Stimulated activated CD8-positive, alpha-beta memory T cell treated with anti-CD3 and anti-CD28 coated beads, Interleukin-2, amount 100 ng/mL, for 1 hour (primary cell): ENCODE measurements around the gene DLGAP1.
"Not testable (repeated sequence)": the region's sequence is repeated elsewhere in the genome, so short reads cannot be mapped to it uniquely, and the experiment has no call there.

Experiments
- DNase-seq, 2 donors: peaks; one replicate each; pipeline ENCODE4 v3.0.0-alpha.2; 2020; ENCODE audit warnings: low read depth in 2 of 2

DLGAP1 gene

DNA sequence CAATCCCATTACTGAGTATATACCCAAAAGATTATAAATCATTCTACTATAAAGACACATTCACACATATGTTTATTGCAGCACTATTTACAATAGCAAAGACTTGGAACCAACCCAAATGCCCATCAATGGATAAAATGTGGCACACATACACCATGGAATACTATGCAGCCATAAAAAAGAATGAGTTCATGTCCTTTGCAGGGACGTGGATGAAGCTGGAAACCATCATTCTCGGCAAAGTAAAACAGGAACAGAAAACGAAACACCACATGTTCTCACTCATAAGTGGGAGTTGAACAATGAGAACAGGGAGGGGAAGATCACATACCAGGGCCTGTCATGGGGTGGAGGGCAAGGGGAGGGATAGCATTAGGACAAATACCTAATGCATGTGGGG, 167.8 kb downstream of the DLGAP1 start:
- not testable (repeated sequence) for DNase-seq

DNA sequence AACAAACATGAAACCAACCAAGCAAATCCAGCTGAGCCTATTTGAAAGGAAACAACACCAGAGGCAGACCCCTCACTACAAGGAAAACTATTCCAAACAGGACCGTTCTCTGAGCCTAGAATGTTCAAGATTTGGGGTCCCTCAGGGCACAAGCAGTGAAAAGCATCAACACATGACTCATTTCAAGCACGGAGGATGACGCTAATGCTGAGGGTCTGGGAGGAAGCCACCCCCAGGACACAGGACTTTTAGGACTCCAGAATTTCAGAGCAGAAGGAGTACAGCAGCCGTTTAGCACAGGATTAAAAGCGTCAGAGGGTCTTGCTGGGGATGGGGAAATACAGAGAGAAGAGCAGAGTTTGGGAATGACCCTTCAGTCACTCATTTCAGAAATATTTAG, 168.9 kb downstream of the DLGAP1 start:
- no peak for DNase-seq

DNA sequence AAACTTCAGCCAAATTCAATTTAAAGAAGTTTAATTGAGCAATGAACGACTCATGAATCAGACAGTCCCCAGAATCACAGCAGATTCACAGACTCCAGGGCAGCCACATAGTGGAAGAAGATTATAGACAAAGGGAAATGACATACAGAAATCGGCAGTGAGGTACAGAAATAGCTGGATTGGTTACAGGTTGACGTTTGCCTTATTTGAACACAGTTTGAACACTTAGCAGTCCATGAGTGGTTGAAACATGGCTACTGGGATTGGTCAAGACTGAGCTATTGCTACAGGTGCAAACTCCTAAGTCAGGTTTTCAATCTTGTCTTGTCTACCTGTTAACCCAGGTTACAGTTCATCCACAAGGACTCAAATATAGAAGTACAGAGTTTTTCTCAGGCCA, 169.6 kb downstream of the DLGAP1 start:
- no peak for DNase-seq

DNA sequence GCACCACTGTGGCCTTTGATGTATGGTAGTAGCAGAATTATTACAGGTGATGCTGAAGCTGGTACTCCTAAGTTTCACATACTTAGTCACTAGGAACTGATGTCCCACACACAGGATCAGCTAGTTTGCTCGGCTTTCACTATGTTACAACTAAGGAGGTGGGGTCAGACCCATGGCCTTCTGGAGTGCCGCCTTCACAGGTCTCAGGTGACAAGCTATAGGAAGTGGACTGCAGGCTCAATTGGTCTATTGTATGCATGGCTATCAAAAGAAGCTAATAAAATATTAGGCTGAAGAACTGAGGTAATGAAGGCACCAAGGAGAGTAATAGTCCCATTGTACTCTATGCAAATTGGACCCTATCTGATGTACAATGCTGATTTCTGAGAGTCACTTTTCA, 170.6 kb downstream of the DLGAP1 start:
- no peak for DNase-seq

DNA sequence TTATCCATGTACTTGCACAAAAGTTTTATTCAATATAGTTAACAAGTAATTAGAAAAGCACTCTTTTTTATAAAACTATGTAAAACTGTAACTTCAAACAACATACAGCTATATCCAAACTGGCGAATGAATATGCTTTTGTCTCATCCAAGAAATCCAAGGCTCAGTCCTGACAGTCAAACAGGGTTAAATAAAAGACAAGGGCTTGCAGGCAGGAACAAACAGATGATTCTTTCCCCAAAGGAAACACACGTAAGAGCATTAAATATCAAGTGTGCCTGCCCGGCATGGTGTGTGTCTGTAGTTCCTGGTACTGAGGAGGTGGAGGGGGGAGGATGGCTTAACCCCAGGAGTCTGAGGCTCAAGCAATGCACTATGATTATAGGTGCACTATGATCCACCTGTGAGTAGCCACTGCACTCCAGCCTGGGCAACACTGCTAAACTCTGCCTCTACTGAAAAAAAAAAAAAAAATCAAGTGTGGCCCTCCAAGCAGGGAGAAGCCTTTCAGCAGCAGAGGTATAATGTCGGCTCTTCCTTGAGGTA, 171.3 kb downstream of the DLGAP1 start:
- no peak for DNase-seq

DNA sequence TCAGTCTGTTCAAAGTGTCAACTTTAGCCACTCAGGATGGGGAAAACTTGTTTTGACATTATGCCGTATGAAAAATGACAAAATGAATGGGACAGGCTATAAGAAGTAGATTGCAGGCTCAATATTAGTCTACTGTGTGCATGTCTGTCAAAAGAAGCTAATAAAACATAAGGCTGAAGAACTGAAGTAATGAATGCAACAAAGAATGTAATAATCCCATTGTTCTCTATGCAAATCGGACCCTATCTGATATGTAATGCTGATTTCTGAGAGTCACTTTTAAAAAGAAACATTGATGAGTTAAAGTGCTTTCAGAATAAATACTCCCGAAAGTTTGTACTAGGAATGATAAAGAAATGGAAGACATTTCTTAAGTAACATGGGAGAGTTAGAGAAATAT, 172.2 kb downstream of the DLGAP1 start:
- no peak for DNase-seq

DNA sequence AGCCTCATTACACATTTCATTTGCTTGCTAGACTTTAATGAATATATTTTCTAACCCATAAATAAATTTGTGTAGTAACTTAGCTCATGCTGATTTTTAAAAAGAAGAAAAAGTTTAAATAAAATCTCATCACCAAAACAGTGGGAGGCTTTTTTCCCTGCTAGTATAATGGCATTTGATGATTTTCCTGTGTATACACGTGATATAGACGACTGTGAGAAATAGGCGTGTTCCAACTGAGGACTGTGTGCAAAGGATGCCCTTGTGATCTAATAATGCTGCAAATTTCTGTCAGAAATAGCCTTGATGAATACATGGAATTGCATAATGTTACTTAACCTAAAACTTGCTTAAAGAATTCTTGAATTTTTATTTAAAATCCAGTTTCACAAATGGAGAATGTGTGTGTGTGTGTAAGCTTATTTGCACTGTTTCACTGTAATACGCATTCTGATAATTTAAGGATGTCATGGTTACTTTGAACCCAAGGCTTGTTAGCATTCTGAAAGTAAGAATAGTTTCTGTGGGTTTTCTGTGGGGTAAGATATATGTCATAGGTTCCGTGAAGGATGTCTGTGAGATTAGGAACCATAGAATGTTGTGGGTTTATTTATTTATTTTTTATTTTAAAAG, 178.0 kb downstream of the DLGAP1 start:
- no peak for DNase-seq

DNA sequence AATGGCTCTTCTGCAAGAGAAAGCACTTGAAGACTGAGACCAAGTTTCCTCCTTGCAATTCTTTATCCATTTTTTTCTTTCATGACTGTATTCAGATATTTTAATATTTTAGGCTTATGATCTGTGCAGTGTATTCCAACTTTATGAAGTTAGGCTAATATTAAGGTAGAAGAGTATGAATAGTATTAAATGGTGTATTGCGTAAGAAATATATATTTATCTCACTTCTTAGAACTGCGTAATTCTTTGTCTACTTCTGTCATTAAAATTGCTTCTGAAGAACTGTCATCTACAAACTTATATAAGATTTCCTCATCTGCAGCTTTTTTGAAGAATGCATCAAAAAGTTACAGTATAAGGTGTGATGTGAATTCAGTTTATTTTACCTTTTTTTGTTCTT, 183.2 kb downstream of the DLGAP1 start:
- DNase-seq: no peak

DNA sequence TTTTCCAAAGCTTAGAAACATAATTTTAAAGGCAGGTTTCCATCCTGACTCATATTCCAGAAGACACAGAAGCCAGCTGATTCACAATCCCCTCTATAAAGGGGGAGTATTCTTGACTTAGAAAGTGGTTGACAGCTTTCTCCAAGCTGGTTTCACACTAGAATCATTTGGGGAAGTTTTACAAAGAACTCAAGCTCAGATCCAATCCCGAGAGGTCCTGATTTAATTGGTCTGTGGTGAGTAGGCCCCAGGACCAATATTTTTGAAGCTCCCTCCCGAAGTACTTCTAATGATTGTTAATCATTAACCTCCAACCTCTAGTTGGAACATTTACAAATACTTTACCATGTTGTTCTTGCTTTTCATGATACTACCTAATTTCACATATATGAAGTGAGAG, 184.1 kb downstream of the DLGAP1 start:
- no peak for DNase-seq

DNA sequence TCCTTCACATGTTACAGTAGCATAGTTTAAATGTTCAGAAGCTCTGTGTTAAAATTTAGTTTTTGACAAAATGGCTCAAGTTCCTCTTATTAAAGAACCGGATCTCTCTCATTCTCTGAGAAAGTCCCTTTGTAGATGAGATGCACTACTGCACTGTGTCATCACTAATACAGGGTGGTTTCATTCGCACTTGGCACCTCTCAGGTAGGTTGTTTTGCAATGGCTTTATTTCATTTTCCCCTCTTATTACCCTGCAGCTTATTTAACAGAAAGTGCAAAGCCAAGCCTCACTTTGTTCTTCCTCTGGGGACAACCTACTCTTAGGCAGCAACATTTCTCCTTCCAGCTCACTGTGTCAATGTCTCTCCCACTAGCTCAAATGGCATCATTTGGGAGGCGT, 185.1 kb downstream of the DLGAP1 start:
- no peak for DNase-seq

DNA sequence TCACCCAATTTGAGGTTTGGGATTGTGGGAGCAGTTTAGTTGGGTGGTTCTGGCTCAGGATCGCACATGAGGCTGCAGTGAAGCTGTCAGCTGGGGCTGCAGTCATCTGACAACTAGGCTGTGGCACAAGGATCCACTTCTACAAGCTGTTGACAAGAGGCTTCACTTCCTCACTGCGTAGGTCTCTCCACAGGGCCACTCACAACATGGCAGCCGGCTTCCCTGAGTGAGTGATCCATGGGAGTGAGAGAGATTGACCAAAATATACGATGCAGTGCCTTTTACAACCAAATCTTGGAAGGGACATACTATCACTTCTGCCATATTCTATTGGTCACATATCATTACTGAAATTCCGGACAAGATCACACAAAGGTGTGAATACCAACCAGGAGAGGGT, 187.5 kb downstream of the DLGAP1 start:
- DNase-seq: no peak

DNA sequence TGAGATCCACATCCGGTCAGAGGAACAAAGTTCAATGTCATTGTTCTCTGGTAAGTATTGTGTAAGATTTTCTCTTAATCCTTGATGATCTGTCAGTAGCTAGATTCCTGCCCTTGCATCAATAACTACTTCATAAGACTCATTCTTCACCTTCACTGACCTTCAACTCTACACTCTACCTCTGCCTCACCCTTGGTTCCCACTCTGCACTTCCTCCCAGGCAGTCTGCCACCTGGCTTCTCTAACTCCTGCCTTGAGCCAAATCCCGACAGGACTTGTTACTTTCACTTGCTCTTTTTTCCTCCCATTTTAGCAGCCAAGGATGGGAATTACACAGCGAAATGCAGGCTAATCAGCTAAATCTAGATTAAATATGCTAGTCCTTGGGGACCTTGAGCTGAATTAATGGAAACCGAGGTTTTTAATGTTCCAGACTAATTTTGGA, 190.7 kb downstream of the DLGAP1 start:
- DNase-seq: no peak

DNA sequence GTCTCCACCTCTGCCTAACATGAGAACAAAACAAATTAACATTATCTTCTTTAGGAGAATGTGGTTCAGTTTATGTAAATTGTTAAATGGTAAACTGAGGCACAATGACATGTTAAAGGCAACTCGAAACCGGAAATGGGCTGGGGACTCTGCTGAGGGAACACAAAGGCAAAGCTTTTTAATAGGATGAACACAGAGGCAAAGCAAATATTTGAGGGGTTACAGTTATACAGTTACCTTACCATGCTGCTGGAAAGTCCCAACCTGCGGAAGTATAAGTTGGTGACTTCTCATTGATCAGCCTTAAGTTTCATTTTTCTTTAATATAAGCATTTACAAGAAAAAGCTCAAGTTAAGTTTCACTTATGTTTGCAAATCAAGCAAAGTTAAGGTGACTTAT, 195.0 kb downstream of the DLGAP1 start:
- DNase-seq: no peak

DNA sequence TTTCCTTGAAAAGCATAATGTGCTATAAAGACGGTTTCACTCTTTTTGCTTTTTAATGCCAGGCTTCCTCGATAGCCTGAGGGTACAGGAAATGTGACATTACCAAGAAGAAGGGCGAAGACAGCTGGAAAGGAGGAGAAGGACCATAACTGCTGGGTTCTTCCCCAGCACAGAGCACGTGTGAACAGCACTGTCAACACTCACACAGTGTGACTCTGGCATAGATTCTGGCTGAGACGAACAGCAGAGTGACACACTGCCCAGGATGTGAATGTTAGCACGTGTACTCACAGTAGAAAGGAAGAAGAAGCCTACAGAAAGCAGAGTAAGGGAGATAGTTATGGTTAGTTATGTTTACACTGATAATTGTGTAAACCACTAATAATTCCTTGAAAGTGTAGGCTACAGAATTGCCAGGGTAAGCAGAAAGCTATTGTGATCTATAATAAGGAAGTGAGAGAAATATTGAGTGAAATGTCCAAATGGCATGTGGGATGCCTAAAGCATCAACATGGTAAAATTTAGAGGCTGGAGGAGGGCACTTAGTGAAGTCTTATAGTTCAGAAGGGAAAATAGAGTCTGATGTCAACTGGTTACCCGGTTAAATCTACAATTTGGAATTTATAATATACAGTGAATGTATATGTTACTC, 198.2 kb downstream of the DLGAP1 start:
- DNase-seq: no peak

DNA sequence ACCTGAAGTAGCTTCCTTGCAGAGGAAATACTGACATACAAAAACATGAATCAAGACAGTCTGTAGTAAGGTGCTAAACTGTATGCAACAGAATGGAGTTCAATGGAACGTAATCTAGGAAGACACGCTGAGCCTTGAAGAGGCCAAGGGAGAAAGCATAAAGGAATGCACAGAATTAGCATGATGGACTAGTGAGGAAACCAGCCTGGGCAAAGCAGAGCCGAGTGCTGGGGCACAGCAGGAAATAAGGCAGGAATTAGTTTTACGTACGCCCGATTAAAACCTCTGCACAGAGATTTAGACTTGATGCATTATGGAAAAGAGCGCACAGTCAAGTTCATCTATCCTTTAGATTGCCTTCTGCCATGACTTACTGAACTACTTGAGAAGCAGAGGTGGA, 200.3 kb downstream of the DLGAP1 start:
- no peak for DNase-seq

DNA sequence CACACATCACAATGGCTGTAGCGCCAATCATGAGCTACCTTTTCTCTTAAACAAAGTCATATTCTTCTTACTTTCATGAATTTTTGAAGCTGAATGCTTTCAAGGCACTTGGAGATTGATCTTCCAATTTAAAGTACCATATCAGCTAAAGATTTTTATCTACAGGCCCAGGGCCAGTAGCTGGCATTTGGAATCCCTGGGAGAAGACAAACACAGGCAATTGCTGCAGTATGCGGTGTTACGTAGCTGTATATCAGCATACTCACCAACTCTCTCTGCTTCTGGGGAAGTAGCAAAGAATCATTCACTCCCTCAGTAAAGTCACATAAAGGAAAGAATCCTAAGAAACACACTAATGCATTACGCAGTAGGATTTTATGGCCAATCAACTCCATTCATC, 202.3 kb downstream of the DLGAP1 start:
- no peak for DNase-seq

DNA sequence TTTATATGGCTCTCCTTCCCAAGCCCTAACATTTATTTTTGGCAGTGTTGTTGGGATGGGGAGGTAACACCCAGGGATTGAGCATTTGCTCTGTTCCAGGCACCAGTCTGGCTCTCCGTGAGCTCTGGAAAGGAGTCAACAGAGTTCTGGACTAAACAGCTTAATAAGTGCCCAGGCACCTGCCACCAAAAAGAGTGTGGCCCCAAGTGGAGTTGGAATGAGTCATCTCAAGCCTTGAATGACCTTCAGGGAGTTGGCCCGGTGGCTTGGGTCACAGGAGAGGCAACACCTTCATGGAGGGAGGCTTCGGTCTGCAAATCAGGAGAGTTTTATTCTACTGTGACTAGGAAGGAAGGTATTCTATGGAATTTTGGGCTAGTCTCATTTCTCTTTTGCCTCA, 203.2 kb downstream of the DLGAP1 start:
- no peak for DNase-seq

DNA sequence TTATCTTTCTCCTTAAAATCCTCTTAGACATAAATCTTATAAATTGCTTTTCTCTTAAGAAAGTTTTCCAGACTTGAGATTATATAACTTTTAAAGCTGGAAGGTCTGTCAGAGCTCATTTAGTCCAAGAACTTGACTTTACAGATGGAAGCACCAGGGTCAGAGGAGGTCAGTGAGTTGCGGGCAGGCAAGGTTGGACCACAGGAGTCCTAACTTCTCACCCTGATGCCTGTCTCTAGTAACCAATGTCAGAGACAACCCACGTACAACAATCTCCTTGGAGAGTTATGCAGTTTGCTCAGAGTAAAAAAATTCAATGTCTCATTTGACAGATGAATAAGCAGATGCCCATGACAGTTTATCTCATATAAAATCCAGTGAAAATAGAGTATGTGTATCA, 203.9 kb downstream of the DLGAP1 start:
- DNase-seq: no peak

DNA sequence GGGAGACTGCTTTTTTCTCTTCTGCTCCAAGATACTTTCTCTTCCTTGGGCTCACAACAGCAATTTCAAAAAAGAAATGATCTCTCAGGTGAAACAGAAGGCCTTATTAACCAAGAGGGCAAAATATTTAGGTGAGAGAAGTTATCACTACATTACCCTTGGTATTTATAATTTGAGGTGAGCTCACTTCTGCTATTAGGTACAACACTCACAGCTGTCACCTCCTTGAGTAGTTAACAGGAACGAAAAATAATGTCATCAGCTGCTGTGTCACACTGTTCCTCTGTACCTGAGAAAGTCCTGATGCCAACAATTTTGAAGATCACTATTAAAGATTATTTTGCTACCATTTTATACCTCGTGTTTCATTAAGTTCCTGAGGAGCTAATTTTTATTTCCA, 205.0 kb downstream of the DLGAP1 start:
- no peak for DNase-seq

DNA sequence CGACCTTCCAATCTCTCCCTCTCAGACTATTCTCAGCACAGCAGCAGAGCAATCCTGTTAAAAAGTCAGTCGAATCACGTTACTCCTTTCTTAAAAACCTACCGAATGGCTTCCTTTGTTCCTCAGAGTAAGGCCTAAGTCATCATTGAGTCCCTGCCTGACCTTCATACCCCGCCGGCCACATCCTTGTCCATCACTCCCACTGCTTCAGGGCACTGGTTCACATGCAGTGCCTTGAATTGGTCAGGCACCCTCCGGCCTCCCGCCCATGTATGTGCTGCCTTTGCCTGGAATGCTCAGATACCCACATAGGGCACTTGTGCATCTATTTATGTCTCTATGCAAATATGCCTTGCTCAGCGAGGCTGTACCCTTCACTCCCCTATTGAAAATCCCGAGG, 206.4 kb downstream of the DLGAP1 start:
- no peak for DNase-seq

DNA sequence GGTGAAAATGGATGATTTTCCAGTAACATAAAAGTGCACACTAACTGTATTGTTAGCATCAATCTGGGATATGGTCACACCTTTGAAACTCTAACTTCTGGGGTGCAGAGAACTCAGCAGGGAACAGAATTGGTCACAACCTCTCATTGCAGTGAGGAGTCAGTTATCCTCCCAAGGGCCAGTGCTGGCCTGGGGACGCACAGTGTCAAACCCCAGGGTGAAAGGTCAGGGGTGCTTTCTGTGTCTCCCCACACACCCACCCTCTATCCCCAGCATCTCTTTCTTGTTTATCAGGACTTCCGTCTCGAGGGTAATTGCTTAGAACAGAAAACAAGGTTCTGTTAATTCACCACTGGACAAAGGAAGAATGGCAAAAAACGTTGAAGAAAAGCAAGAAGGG, 208.7 kb downstream of the DLGAP1 start:
- no peak for DNase-seq

DNA sequence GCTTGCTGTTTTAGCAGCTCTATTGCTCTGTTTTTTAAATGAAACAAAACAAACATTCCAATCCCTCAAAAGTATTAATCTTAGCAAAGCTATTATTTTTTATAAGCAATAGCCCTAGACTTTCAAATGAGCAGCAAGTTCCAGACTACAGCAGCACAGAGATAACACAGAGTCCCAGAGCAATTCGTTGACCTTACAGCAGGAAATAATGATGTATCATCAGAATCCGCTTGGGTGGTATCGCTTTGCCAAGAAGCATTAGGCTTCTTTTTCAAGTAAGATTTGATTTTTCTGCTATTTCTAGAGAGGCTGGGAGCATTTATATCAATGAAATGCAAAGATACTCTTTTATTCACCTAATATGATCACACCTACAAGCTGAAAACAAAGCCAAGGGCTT, 209.7 kb downstream of the DLGAP1 start:
- no peak for DNase-seq

DNA sequence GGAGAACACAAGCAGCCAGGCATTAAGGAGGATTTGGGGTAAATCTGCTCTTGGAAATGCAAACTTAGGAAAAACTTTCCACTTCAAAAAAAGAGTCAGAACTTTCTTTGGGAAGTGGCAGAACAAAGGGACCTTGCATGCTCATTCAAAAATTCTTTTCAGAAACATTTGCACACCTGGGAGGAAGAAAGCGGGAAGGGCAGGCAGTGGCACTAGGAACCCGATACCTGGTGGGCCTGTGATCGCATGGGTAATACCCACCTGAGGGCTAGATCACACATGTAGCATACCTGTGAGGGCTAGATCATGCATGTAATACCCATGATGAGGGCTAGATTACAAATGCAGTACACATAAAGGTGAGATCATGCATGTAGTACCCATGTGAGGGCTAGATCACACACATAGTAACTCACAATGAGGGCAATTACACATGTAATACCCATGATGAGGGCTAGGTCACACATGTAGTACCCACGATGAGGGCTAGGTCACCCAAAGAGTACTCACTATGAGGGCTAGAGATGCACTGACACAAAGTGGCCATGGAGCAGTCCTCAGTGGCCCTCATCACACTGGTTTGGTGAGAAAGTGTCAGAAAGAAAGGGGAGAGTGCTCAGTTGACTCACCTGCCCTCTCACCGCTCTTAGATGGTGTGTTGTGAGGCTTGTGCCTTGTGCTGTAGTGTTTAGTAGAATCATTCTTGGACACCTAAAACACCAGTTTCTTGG, 212.5 kb downstream of the DLGAP1 start:
- DNase-seq: no peak
